HG02884 (cell line): ENCODE data around the gene PARVG.

Experiments
- ATAC-seq: cut with Tn5 transposase; IDR thresholded peaks from one replicate; pipeline ENCODE4 v1.9.1; 2021; ENCODE audit warnings: mild to moderate bottlenecking, moderate library complexity; ENCODE audit not compliant: unreplicated experiment

Gene PARVG

DNA sequence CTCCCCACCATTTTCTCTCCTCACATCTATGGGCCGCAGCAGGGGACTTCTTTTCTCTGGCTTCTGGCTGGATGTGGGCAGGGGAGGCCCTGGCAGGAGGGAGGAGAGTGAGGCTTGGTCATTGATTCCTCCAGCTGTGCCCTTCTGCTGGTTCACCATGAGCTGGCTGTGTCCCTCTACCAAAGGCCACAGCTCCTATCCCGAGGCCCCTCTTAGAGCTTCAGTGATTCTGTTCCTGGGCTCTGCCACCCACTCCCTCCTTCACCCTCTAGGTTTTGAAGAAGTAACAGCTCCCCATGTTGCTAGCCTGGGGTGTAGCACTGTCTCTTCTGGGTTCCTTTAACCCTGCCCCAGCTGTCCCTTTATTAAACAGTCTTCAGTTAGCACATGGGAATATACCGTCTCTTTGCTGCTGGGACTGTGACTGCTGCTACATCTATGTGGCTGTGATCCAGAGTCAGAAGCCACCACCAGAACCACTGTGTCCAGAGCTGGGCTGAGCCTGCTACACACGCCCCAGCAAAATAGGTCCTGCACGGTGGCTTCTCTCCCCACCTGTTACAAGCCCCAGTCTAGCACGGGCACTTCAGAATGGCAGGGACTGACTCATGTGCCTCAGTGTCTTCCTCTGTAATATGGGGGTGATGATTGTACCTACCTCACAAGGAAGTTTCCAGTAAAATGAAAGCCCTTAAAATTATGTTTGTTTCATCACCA is 578 bp upstream of the PARVG start:
- ATAC-seq, result no peak

DNA sequence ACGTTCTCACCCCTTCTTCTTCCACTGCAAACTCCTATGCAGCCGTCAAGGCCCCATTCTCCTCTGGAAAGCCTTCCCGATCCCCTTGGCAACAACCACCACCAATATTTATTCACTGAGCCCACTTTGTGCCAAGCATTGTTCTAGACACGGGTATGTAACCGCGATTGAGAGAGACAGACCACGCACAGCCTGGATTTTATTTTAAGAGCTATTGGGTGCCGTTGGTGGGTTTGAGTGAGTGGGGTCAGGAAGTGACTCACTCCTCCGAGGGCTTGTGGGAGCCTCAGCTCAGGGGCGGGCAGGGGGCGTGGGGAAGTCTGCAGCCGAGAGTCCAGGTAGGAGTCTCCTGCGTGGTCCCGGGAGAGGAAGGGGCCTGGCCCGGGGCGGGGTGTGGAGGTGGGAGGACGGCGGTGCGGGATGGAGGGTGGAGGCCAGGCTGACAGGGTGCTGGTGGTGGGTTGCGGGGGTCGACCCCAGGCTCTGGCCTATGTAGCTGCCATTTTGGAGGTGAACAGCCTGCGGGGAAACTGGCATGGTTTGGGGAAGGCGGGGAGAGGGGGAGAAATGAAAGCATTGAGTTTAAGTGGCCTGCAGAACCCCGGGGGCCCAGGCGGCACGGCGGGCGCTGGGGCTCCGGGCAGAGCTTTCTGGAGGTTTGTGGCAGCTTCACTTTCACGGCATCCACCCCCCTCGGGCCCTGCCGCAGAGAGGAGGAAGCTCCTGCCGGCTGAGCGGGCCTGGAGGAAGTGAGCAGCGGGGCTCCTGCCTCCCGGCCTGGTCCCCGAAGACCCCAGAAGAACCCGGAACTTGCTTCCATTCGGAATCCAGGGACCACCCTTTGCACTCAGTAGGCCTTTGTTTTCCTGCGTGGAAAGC is 547 bp downstream of the PARVG start:
- ATAC-seq, result no peak

DNA sequence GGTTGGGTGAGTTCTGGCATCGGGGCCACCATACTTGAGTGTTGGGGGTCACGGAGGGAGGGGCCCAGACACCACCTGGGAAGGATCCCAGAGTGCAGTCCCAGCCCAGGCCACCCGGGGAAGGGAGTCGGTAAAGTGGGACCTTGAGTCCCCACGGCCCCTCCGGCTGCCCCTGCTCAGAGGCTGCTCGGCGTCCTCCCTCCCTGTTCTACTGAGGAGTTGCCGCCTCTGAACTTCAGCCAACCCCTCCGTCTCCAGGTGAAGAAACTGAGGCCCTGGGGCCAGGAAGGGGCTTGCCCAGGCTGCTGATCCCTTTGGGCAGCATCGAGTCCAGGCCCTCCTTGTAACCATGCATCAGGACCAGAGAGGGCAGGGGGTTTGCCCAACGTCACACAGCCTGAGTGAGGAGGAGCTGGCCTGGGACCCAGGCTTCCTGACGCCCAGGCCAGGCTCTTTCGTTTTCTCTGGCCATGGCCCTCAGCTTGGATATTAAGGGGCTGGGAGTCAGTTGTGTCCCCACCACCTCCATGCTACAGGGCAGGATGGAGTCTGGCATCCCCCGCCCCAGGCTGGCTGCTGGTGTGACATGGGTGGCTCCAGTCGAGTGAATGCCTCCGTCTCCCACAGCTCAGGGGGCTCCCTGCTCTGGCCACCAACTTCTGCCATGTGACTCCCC is 1.3 kb downstream of the PARVG start:
- ATAC-seq, result no peak

DNA sequence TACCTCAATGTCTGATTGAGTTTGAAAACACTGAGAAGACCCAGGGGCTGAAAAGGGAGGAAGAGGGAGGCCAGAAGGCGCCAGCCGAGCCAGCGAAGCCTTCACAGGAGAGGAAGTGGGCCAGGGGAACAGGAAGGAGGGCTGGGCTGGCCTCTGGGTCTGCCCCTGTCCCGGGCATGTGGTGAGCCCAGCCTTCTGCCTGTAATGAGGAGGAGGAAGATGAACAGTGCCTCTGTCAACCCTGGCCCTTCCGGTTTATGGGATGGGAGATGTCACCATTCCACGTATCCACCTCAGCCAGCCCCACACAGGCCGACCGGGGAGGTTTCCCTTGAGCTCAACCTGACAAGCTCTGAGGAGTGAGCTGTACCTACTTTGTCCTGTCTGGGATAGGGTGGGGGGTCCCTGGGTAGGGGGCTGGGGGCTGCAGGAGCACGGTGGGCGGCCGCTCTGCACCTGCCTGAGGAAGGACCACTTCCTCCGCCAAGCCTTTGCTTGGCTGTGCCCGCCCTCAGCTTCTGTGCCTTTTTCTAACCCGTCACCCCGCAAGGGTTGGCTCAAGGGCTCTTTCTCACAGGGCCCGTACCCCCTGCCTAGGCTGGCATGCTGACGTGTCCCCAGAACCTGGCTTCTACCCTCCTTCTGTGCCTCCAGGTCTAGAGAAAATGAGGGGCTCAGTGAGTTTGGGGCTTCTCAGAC is 2.0 kb downstream of the PARVG start:
- no peak for ATAC-seq

DNA sequence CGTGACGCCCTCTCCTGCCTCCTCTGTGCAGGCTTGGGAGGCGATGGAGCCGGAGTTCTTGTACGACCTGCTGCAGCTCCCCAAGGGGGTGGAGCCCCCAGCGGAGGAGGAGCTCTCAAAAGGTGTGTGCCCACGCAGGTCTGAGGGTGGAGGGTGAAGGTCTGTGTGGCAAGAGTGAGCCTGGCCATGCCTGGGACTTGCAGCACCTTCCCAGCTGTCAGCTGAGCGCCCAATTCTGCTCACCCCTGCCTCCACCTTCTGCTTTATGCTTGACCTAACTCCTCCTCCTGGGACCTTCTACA is 2.5 kb downstream of the PARVG start:
- ATAC-seq, result no peak

DNA sequence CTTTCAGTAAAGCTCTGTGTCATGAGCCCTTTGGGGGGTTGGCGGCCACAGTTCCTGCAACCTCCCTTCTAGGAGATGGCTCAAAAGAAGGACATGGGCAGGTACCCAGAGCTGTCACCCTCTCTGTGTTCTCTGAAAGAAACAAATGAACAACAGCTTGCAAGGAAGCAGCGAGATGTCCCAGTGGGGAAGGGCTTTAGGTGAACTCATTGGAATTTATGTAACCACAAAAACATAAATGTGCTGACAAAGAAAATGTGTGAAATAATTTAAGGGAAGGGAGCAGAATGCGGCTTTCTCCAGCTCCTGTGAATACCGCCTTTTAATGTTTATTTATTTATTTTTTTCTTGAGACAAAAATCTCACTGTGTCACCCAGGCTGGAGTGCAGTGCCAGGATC is 3.3 kb downstream of the PARVG start:
- no peak for ATAC-seq

DNA sequence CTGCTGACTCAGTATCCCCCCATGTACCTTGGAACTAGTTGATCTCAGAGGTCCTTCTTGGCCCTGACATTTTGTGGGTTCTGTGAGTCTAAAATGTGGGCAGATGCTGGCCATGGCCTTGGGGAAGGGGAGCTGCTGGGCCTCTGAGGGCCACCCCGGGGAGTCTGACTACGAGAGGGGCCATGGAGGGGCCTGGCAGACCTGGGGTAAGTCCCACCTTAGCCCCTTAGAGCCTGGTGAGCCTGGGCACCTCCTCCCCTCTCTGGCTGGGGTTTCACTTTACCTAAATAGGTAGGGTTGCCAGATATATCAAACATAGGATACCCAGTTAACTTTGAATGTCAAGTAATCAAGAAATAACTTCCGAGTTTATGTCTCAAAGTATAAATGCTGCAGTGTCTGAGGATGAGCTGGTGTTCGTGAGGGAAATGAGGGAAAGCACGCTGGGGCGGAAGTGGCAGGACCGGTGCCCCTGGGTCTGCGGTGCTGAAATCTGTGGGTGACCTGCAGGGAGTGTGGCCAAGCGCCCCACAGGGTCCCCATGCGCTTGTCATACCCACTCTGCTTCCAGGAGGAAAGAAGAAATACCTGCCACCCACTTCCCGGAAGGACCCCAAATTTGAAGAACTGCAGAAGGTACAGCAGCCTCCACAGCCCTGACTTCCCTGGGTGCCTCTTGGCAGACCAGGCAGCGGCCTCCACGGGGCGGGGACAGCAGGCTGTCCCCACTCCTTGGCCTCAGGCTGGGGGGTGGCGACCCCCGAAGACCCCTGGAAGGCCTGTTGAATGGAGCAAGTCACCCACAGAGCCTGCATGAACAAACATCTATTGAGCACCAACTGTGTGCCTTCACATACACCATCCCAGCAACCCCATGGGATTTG is 4.8 kb downstream of the PARVG start:
- ATAC-seq, result no peak

DNA sequence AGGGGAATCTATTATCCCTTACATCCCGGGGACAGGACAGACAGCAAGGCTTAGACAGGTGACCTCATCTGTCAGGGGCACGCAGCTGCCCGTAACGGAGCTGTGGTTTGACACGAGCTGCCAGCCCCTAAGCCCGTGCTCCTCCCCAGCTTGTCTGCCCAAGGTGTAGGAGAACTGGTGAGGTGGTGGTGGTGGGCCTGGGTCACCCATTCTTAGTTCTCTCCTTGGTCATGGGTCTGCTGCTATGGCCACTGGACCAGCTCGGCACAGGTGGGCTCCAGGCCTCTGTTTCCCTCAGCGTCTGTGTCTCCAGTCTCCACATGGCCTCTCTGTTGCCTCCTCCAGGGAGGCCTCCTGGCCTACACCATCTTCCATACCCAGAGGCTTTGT is 5.4 kb downstream of the PARVG start:
- ATAC-seq, result no peak

DNA sequence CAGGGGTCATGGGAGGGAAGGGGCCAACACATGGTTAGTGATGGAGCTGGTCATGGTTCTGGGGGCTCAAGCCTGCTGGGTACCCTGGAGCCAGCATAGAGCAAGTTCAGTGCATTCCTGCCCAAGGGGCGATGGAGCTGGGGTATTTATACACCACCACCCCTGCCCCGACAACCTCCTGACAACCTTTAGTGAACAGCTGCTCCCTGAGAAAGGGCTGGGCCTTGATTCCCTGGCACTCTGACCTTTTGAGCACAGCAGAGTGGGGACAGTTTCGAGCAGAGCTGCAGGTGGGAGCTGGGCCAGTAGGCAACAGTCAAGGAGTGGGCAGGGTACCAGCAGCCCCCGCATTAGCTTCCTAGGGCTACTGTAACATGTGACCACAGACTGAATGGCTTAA is 6.0 kb downstream of the PARVG start:
- no peak for ATAC-seq

DNA sequence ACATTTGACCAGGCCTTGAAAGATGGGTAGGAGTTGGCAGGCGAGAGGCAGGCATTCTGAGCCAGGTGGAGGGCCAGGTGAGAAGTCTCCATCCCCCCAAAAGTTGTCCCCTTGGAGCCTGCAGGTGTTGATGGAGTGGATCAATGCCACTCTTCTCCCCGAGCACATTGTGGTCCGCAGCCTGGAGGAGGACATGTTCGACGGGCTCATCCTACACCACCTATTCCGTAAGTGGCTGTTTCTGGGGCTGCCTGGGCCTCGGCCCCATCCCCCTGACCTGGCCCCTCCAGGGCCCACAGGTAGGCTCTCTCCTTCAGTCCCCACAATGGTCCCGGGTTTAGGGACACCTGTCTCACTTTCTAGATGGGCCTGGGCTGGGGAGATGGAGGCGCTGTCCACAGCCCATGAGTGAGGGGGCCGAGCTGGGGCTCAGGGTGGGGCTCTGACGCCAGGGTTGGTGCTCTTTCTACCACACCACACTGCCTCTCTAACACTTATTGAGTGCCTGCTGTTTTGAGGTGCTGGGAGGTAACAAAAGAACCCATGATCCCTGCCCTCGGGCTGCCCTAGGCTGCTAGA is 7.0 kb downstream of the PARVG start:
- ATAC-seq, result no peak

DNA sequence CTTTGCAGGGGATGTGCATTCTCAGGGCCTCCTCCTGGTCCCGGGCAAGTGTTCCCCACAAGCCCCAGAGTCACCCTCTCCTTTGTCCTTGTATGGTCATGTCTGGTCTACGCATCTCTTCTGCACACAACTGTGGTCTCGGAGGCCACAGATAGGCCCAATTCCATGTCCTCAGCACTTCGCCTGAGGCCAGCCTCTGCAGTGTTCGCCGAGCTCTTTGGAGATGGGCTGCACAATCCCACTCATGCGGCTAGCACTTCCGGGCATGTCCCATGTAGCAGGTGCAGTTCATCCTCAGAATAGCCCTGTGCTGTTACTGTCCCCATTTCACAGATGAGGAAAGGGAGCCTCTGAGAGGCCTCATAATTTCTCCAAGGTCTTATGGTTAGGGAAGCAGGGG is 7.6 kb downstream of the PARVG start:
- ATAC-seq, result no peak

DNA sequence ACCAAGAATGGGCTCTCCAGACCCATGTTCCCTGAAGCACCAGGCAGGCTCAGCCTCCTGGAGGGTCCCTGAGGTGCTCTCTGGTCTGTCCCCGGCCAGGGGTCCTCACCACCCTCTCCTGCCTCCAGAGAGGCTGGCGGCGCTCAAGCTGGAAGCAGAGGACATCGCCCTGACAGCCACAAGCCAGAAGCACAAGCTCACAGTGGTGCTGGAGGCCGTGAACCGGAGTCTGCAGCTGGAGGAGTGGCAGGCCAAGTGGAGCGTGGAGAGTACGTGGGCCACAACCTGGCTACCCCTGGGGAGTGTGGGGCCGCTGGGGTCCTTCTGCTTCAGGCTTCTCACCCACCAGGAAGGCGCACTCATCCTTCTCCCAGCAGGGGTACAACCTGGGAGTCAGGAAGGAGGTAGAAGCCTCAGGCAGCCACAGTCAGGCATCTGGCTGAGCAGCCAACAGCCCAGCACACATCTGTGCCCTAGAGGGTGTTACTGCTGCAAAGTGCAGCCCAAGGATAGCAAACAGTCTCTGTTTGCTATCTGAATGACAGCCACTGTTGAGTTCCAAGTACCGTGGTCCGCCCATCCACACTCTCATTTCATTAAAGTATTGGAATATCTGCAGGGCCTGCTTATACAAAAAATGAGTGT is 8.4 kb downstream of the PARVG start:
- ATAC-seq, result no peak

DNA sequence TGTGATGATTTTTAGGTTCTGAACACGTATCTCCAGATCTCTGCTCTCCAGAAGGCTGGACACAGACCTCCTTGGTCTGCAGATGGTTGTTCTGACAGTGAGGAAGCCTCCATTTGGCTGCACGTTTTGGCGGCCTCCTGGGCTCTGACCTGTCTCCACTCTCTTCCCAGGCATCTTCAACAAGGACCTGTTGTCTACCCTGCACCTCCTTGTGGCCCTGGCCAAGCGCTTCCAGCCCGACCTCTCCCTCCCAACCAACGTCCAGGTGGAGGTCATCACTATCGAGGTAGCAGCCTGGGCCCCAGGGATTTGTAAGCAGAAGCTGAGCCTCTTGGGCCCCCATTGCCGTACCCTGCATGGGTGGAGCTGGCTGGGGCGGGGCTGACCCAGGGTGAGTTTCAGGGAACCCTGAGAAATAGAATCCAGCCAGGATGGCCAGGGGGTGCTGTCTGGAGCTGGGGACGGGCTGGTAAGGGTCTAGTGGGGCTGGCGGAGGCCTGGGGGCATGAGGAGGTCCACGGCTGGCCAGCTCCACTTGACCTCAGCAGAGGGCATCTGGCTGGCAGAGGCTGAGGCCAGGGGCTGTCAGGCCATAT is 9.8 kb downstream of the PARVG start:
- ATAC-seq, result no peak

DNA sequence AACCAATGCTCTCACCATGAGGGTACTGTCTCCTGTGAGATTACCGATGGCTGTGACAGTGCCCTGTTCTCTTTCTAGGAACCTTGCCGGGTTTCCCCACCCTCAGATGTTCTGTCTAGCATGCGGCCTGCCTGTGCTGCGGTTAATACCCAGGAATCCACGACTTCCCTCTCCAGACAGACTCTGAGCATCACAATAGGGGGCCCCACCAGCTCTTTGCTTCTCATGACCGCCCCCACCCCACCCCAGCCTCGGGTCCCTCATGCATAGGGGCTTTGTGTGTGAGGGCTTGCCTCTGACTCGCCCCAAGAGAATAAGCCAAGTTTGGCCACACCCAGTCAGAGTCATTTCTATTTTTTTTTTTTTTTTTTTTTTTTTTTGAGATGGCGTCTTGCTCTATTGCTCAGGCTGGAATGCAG is 10.3 kb downstream of the PARVG start:
- no peak for ATAC-seq

DNA sequence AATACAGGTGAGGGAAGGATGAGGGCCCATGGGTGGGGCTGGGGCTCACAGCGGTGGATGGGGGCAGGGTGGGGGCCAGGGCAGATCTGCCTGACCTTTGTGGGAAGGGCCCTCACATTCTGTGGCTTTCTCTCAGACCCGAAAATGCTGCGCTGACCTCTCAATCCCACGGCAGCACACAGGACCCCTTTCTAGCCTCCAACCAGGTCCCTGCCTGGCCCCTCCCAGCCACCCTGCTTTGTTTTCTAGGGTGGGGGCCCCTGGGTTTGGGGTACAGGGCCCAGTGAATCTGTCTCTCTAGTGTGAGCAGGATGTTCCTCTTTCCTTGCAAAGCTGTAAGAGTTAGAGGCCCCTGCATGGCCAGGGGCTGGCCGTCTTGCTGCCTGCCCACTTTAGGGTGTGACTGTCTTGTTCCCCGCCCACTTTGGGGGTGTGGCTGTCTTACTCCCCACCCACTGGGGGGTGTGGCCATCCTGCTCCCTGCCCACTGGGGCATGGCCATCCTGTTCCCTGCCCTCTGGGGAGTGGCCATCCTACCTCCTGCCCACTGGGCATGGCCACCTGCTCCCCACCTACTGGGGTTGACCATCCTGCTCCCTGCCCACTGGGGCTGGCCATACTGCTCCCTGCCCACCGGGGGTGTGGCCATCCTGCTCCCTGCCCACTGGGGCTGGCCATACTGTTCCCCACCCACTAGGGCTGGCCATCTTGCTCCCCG is 11.5 kb downstream of the PARVG start:
- ATAC-seq, result no peak

DNA sequence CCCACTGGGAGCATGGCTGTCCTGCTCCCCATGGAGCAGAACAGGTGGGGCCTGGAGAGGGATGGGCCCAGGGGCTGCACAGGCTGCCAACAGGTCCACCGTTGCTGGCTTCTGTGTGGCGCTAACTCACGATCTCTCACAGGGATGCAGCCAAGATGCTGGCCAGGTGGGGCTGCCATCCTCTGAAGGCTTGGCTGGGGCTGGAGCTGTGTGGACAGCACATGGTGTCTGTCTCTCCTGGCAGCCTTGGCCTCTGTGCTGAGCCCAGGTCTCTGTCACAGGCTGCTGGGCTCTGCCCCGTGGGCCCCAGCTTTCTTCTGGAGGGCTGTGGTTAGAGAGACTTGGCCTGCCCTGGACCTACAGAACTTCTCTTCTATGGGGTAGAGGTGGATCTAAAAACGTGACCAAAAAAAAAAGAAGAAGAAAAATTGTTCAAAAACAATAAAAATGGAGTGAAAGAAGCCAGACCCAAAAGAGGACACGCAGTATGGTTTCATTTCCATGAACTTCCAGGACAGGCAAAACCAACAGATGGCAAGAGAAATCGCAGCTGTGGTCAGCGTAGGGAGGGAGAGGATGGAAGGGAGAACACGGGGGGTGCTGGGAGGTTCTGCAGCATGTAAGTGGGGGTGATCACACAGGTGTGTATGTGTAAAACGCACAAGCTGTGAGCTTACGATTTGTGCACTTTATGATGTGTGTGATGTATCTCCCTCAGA is 12.2 kb downstream of the PARVG start:
- ATAC-seq, result no peak

DNA sequence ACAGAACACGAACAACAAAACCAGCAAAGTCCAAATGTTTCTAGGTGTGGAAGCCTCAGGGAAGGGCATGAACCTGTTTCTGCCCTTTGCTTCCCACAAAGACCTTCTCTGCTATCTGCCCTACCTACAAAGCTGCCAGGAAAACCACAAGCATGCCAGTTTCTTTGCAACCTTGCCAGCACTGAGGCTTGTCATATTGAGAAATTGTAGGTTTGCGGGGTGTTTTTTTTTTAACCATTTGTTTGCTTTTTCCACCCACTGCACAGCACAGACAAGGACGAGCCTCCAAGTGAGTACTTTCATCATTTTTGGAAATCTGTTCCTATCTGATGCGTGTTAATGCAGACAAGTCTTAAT is 12.8 kb downstream of the PARVG start:
- ATAC-seq, result no peak

DNA sequence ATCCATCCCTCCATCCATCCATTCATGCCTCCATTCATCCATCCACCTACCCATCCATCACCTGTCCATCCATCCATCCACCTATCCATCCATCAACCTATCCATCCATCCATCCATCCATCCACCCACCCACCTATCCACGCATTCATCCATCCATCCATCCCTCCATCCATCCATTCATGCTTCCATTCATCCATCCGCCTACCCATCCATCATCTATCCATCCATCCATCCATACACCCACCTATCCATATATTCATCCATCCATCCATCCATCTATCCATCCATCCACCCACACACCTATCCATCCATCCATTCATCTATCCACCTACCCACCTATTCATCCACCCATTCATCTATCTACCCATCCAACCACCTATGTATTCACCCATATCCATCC is 13.8 kb downstream of the PARVG start:
- ATAC-seq, result no peak
